ENCODE results near the gene IGHMBP2. TPM values are rescaled to one million over a fixed set of nuclear protein-coding genes. Genes with fewer than 3 reads are reported as not detected.

The IGHMBP2 gene
- total and polyA plus RNA-seq, 2 experiments from 2014 or later = 14.3 to 27.7 TPM

- TF ChIP-seq CTCF (conservative IDR thresholded peaks at IDR 0.05; ENCODE audit: low read depth in 2 of 2) = no peak
- TF ChIP-seq REST (IDR thresholded peaks at IDR 0.05; ENCODE audit: unreplicated experiment) = no peak
These were observed 67.4 kb downstream of the IGHMBP2 start (continued) for GRCh38 chr11:68970921-68971636.

- H4K20me1 ChIP-seq (replicated peaks; ENCODE audit: insufficient read depth) = no peaks in the 10 kb centered on the region
- Mint-ChIP-seq H3K4me3 (no peak overlapping the region), H3K4me1 (peaks cover 5% of the 10 kb centered on the region; the same call in 2 of the 3 replicates), H3K36me3 (ENCODE audit: low read depth) (peaks cover 3% of the 10 kb centered on the region; the same call in 2 of the 3 replicates), H3K27me3 (ENCODE audit: insufficient read depth, low read depth, poor library complexity) (peaks cover 2% of the 10 kb centered on the region), H3K27ac (no peak overlapping the region), H3K9me3 (peaks cover 6% of the 10 kb centered on the region)
- no peaks in the 10 kb centered on the region for H3K79me2 ChIP-seq (replicated peaks; ENCODE audit: insufficient read depth)
- H3K4me2 ChIP-seq = no peak overlapping the region
- DNase-seq (ENCODE audit: low spot score) (no peak), ATAC-seq (no peak)
- 0 out of 2 replicates have a peak, but pooled peaks cover 3% of the 10 kb centered on the region for H3K9me2 ChIP-seq (ENCODE audit: insufficient read depth)
- no peaks in the 10 kb centered on the region for H3F3A ChIP-seq (replicated peaks; ENCODE audit: low read depth)
- no peak overlapping the region for H3K27ac ChIP-seq (ENCODE audit: low read depth)
- no peaks in the 10 kb centered on the region for H3K36me3 ChIP-seq (ENCODE audit: insufficient read depth)
- no peaks in the 10 kb centered on the region for H3K27me3 ChIP-seq (ENCODE audit: insufficient read depth)
- no peak overlapping the region for H2AFZ ChIP-seq
- H3K4me1 ChIP-seq (ENCODE audit: insufficient read depth) = no peaks in the 10 kb centered on the region
- H3K4me3 ChIP-seq = no peak overlapping the region
- TF ChIP-seq STAT1 (IDR thresholded peaks at IDR 0.05; ENCODE audit: unreplicated experiment) (no peak), EZH2phosphoT487 (IDR thresholded peaks at IDR 0.05; ENCODE audit: unreplicated experiment) (no peak), ZNF462 (CRISPR knock-in tag; IDR thresholded peaks at IDR 0.05) (no peak), POLR2AphosphoS5 (IDR thresholded peaks at IDR 0.05; ENCODE audit: low read depth) (no peak), NANOG (IDR thresholded peaks at IDR 0.05; ENCODE audit: borderline replicate concordance) (no peak), CREB1 (CRISPR knock-in tag; IDR thresholded peaks at IDR 0.05; ENCODE audit: low read depth) (no peak), ETS1 (IDR thresholded peaks at IDR 0.05) (no peak), ZNF331 (CRISPR knock-in tag; IDR thresholded peaks at IDR 0.05; ENCODE audit: low read depth) (no peak)
These were observed 69.5 kb downstream of the IGHMBP2 start for GRCh38 chr11:68973219-68973618.
